GM12878 (cell line): Measurements from ENCODE around the gene ALDH3B2. TPM values are rescaled to one million over a fixed set of nuclear protein-coding genes. Genes with fewer than 3 reads are reported as not detected.

Experiments
- ATAC-seq: fragments of 200-7000 bp; cut with Tn5 transposase; 3 replicates; pipeline ENCODE4 v1.9.1; 2020; ENCODE audit warnings: mild to moderate bottlenecking, moderate library complexity
- BruUV-seq: library from RNA; stranded (reverse); fragments of 400-500 nt; replicated peaks from 2 replicates; lab custom pipeline; 2021; lab: Mats Ljungman, UMichigan
- CTCF ChIA-PET: fragments of 300-600 bp; sonication (Branson Sonifier 250); formaldehyde crosslinking; extraction: SDS; loops from one replicate; lab custom pipeline; 2021; ENCODE audit warnings: inconsistent platforms; lab: Yijun Ruan, JAX
- POLR2A ChIA-PET: fragments of 350-600 bp; formaldehyde crosslinking; extraction: SDS; loops from one replicate; lab custom pipeline; 2021; ENCODE audit warnings: inconsistent platforms; lab: Charles Lee
- RAD21 ChIA-PET: fragments of 300-600 bp; sonication (Branson Sonifier 250); formaldehyde crosslinking; loops from one replicate; lab custom pipeline; 2023; ENCODE audit warnings: antibody characterized with exemption; ENCODE audit not compliant: unreplicated experiment; lab: Charles Lee
- SMC1A ChIA-PET: fragments of 300-600 bp; sonication (Branson Sonifier 250); formaldehyde crosslinking; loops from one replicate; lab custom pipeline; 2023; ENCODE audit not compliant: unreplicated experiment, uncharacterized antibody; lab: Charles Lee
- DNase-seq: peaks from one replicate; pipeline ENCODE4 v3.0.0-alpha.2; 2011; ENCODE audit warnings: low read depth, low spot score
- FAIRE-seq: peaks from 3 replicates; lab custom pipeline; 2011; peaks lifted over from hg19 to GRCh38; lab: Jason Lieb, UNC
- H2AFZ ChIP-seq: 2 replicates; pipeline ENCODE4 v1.6.0; 2011; ENCODE audit warnings: low read depth, low read length, control low read depth; ENCODE audit not compliant: control insufficient read depth
- H3K27ac ChIP-seq: 2 replicates; pipeline ENCODE4 v1.5.1; 2011; ENCODE audit warnings: control low read depth; ENCODE audit not compliant: control insufficient read depth, insufficient read depth
- H3K27me3 ChIP-seq, 2 experiments: replicated peaks in 1 of 2; 2 replicates each; pipeline versions ENCODE4 v1.6.0 to v1.6.1; 2011; ENCODE audit warnings: low read length in 1 of 2; ENCODE audit not compliant: control insufficient read depth in 2 of 2, insufficient read depth in 2 of 2
- H3K36me3 ChIP-seq, 2 experiments: 2 replicates each; pipeline ENCODE4 v1.5.1; 2011; ENCODE audit warnings: low read length in 1 of 2; ENCODE audit not compliant: control insufficient read depth in 2 of 2, insufficient read depth in 2 of 2
- H3K4me1 ChIP-seq: 2 replicates; pipeline ENCODE4 v1.6.1; 2011; ENCODE audit warnings: mild to moderate bottlenecking, low read length, moderate library complexity, mixed read lengths; ENCODE audit not compliant: control insufficient read depth, insufficient read depth
- H3K4me2 ChIP-seq: 2 replicates; pipeline ENCODE4 v1.6.0; 2011; ENCODE audit warnings: control low read depth; ENCODE audit not compliant: control insufficient read depth, insufficient read depth
- H3K4me3 ChIP-seq: fragments of 200-600 bp; sonication (generic); 2 replicates; pipeline ENCODE4 v1.5.1; 2016
- H3K79me2 ChIP-seq: 2 replicates; pipeline ENCODE4 v1.6.0; 2011; ENCODE audit warnings: low read length; ENCODE audit not compliant: control insufficient read depth, insufficient read depth
- H3K9ac ChIP-seq: 2 replicates; pipeline ENCODE4 v1.8.0; 2011; ENCODE audit warnings: low read length, control low read depth, mixed read lengths; ENCODE audit not compliant: control insufficient read depth, insufficient read depth
- H3K9me3 ChIP-seq: replicated peaks from 3 replicates; pipeline ENCODE4 v1.5.1; 2011; ENCODE audit warnings: mild to moderate bottlenecking, low read length; ENCODE audit not compliant: control insufficient read depth, insufficient read depth
- H4K20me1 ChIP-seq: 2 replicates; pipeline ENCODE4 v1.6.0; 2011; ENCODE audit not compliant: control insufficient read depth, insufficient read depth
- CBX3 ChIP-seq: fragments of 200-600 bp; sonication (generic); IDR thresholded peaks from 2 replicates; pipeline ENCODE4 v1.6.1; 2016; ENCODE audit warnings: low read depth, borderline replicate concordance
- EP300 ChIP-seq, 2 experiments: fragments of 150-350 bp in 1 of 2; IDR thresholded peaks; 2 replicates each; pipeline ENCODE4 v1.6.1; 2011 to 2012; ENCODE audit warnings: low read depth in 2 of 2, low read length in 2 of 2, borderline replicate concordance in 1 of 2, improper control_type of control experiment in 1 of 2, inconsistent platforms in 1 of 2; ENCODE audit not compliant: control insufficient read depth in 1 of 2
- HDAC2 ChIP-seq: fragments of 200-600 bp; sonication (generic); IDR thresholded peaks from 2 replicates; pipeline ENCODE4 v1.6.1; 2017
- JUND ChIP-seq: IDR thresholded peaks from 2 replicates; pipeline ENCODE4 v1.6.1; 2012; ENCODE audit warnings: low read depth, mild to moderate bottlenecking, low read length, improper control_type of control experiment, moderate library complexity
- MEF2A ChIP-seq: IDR thresholded peaks from 2 replicates; pipeline ENCODE4 v1.6.1; 2011; ENCODE audit warnings: low read depth, mild to moderate bottlenecking, low read length, moderate library complexity; ENCODE audit not compliant: insufficient read depth
- MXI1 ChIP-seq: fragments of 150-350 bp; IDR thresholded peaks from 2 replicates; pipeline ENCODE4 v1.6.1; 2011; ENCODE audit warnings: low read depth, mild to moderate bottlenecking, inconsistent platforms, low read length, improper control_type of control experiment
- SIN3A ChIP-seq: IDR thresholded peaks from 2 replicates; pipeline ENCODE4 v1.6.1; 2012; ENCODE audit warnings: low read depth, low read length, improper control_type of control experiment
- SMAD5 ChIP-seq: IDR thresholded peaks from 2 replicates; pipeline ENCODE4 v1.6.1; 2016; ENCODE audit warnings: antibody characterized with exemption, low read depth
- STAT3 ChIP-seq: IDR thresholded peaks from 2 replicates; pipeline ENCODE4 v1.6.1; 2011; ENCODE audit warnings: low read depth, low read length, improper control_type of control experiment
- TAF1 ChIP-seq: IDR thresholded peaks from 2 replicates; pipeline ENCODE4 v1.6.1; 2011; ENCODE audit warnings: mild to moderate bottlenecking, low read depth, low read length, borderline replicate concordance
- ZZZ3 ChIP-seq: IDR thresholded peaks from 2 replicates; pipeline ENCODE4 v1.6.1; 2011; ENCODE audit warnings: low read depth; ENCODE audit not compliant: control insufficient read depth, insufficient read length
- WGBS: methylation state at CpG from one replicate; pipeline ENCODE4 v1.1.6; 2016; ENCODE audit warnings: low lambda C conversion rate; ENCODE audit not compliant: insufficient replicate concordance, insufficient coverage; ENCODE audit errors: missing lambda C conversion rate; 5-methylcytosine and 5-hydroxymethylcytosine counted together
- in situ Hi-C: fragments of 300-500 bp; cut with MboI; formaldehyde crosslinking; loops from 9 replicates; pipeline ENCODE4 v1.14.3; 2018; ENCODE audit warnings: mixed read lengths
- intact Hi-C: fragments of 100-400 bp; cut with micrococcal nuclease; formaldehyde crosslinking; loops from one replicate; pipeline ENCODE4 v1.14.2; 2022; ENCODE audit not compliant: unreplicated experiment
- polyA plus RNA-seq, 11 experiments: library from polyadenylated mRNA; depleted of rRNA in 4 of 11; unstranded in 6 of 11; stranded (reverse) in 5 of 11; fragments of >200 nt; fragmentation: Nextera tagmentation in 4 of 11; fragmentation: Illumina TruSeq in 1 of 11; extraction: Ambion mirVana in 4 of 11; extraction: Trizol in 1 of 11; gene quantifications; 1 replicate in 1 of 11; 2 replicates in 10 of 11; pipeline versions ENCODE4 v1.2.1 to v1.2.3, GENCODE V29; 2011 to 2016; ENCODE audit warnings: inconsistent platforms in 2 of 11, missing spikeins in 2 of 11, low read depth in 1 of 11
- total RNA-seq, 4 experiments: library from RNA; depleted of rRNA in 3 of 4; stranded (reverse); fragments of >200 nt in 3 of 4; fragmentation: Illumina TruSeq in 1 of 4; extraction: Trizol in 1 of 4; gene quantifications; 2 replicates each; pipeline versions ENCODE4 v1.2.1 to v1.2.3, GENCODE V29; 2013 to 2021
- TF ChIP-seq, protein P1 (sequence below): fragments of 450-650 bp; formaldehyde crosslinking; IDR thresholded peaks from 2 replicates; pipeline ENCODE4 v1.4.0; 2020; ENCODE audit warnings: mild to moderate bottlenecking, moderate library complexity
- TF ChIP-seq, protein P2 (sequence below): fragments of 450-650 bp; IDR thresholded peaks from 2 replicates; pipeline ENCODE4 v1.6.1; 2017; ENCODE audit warnings: mild to moderate bottlenecking, moderate library complexity

The ALDH3B2 gene
- total and polyA plus RNA-seq, 10 of the 15 experiments (the other 5 are each of a cell fraction or from before 2014, with no cell fraction given) = 0.09 to 0.17 TPM; not detected in 8

DNA sequence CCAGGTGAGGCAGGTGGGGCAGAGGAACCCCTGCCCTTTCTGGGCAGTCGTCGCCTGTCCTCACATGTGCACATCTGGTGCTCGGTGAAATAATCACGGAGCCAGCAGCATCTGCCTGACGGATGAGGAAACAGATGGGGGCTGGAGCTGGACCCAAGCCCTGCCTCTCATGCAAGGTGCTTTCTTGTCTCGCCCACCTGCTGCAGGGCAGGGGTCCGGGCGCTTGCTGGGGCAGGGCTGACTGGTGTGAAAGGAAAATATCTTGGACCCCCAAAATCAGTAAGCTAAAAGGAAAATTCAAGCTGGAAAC is 3.3 kb downstream of the ALDH3B2 start (continued):
- TF ChIP-seq, protein P1, sequence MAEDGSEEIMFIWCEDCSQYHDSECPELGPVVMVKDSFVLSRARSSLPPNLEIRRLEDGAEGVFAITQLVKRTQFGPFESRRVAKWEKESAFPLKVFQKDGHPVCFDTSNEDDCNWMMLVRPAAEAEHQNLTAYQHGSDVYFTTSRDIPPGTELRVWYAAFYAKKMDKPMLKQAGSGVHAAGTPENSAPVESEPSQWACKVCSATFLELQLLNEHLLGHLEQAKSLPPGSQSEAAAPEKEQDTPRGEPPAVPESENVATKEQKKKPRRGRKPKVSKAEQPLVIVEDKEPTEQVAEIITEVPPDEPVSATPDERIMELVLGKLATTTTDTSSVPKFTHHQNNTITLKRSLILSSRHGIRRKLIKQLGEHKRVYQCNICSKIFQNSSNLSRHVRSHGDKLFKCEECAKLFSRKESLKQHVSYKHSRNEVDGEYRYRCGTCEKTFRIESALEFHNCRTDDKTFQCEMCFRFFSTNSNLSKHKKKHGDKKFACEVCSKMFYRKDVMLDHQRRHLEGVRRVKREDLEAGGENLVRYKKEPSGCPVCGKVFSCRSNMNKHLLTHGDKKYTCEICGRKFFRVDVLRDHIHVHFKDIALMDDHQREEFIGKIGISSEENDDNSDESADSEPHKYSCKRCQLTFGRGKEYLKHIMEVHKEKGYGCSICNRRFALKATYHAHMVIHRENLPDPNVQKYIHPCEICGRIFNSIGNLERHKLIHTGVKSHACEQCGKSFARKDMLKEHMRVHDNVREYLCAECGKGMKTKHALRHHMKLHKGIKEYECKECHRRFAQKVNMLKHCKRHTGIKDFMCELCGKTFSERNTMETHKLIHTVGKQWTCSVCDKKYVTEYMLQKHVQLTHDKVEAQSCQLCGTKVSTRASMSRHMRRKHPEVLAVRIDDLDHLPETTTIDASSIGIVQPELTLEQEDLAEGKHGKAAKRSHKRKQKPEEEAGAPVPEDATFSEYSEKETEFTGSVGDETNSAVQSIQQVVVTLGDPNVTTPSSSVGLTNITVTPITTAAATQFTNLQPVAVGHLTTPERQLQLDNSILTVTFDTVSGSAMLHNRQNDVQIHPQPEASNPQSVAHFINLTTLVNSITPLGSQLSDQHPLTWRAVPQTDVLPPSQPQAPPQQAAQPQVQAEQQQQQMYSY = no peak
- no peak for TF ChIP-seq CBX3

DNA sequence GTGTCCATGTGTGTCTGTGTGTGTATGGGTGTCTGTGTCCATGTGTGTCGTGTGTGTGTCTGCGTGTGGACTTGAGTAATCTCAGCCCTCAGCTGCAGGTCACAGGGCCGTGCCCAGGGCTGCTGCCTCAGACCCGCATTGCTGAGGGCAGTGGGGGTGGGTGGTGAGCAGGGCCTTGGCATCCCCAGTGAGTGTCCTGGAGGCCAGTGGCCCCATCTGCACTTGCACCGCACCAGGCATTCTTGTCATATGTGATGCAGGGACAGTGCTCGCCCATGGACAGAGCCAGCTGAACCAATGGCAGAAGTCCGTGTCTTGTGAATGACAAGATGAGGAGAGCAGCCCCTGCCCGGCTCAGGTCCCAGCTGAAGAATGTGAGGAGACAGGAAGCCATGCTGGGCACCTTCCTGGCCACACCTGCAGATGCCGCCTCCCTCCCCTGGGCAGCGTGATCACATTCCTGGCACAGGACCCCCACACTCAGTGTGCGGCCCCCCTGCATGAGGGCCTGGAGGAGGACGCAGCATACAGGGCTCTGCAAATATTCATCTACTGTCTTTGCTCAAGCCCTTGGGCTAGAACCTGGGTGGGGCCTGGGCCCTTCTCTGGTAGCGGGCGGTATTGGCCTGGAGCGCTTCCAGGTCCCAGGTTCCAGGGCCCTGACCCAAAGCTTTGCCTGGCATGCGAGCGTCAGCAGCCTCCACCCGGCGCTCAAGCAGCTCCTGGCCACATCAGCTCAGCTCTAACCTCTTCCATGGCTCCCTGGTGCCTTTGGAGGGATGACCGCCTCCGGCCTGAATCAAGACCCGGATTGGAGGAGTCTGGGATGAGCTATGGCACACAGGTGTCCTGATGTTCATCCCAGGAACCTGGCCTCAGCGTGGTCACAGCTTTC is 3.9 kb downstream of the ALDH3B2 start:
- DNase-seq = no peak
- H3K9ac ChIP-seq = no peak overlapping the region
- no peak overlapping the region for H2AFZ ChIP-seq
- BruUV-seq = no TSS peak
- in situ Hi-C loops = no loop called here
- H3K9me3 ChIP-seq = no peaks in the 10 kb centered on the region; the same call in 2 of the 3 replicates
- H3K27ac ChIP-seq = no peak overlapping the region
- peaks cover 9% of the 10 kb centered on the region; the same call in 1 of the 2 replicates for H3K4me1 ChIP-seq
- ChIA-PET RAD21 (no interaction called here), POLR2A (no interaction called here), SMC1A (no interaction called here), CTCF (interaction anchor here (0.6 kb wide), 1 partner anchor 90 kb away, joined by 3 read pairs; no protein-coding TSS in a partner anchor)
- no peaks in the 10 kb centered on the region for H3K79me2 ChIP-seq
- 59% methylated on average over 23 of the region's 23 CpGs for WGBS
- no peak overlapping the region for H3K4me2 ChIP-seq
- no peak for FAIRE-seq
- H3K36me3 ChIP-seq = no peaks in the 10 kb centered on the region
- intact Hi-C loops = no loop called here
- no peaks in the 10 kb centered on the region for H4K20me1 ChIP-seq
- no peak for TF ChIP-seq STAT3
- TF ChIP-seq HDAC2 = no peak
- TF ChIP-seq, protein P2, sequence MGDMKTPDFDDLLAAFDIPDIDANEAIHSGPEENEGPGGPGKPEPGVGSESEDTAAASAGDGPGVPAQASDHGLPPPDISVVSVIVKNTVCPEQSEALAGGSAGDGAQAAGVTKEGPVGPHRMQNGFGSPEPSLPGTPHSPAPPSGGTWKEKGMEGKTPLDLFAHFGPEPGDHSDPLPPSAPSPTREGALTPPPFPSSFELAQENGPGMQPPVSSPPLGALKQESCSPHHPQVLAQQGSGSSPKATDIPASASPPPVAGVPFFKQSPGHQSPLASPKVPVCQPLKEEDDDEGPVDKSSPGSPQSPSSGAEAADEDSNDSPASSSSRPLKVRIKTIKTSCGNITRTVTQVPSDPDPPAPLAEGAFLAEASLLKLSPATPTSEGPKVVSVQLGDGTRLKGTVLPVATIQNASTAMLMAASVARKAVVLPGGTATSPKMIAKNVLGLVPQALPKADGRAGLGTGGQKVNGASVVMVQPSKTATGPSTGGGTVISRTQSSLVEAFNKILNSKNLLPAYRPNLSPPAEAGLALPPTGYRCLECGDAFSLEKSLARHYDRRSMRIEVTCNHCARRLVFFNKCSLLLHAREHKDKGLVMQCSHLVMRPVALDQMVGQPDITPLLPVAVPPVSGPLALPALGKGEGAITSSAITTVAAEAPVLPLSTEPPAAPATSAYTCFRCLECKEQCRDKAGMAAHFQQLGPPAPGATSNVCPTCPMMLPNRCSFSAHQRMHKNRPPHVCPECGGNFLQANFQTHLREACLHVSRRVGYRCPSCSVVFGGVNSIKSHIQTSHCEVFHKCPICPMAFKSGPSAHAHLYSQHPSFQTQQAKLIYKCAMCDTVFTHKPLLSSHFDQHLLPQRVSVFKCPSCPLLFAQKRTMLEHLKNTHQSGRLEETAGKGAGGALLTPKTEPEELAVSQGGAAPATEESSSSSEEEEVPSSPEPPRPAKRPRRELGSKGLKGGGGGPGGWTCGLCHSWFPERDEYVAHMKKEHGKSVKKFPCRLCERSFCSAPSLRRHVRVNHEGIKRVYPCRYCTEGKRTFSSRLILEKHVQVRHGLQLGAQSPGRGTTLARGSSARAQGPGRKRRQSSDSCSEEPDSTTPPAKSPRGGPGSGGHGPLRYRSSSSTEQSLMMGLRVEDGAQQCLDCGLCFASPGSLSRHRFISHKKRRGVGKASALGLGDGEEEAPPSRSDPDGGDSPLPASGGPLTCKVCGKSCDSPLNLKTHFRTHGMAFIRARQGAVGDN = no peak
- no peak for TF ChIP-seq ZZZ3
- TF ChIP-seq SMAD5 = no peak
- no peak for TF ChIP-seq TAF1
- TF ChIP-seq MXI1 = no peak
- TF ChIP-seq JUND = no peak
- TF ChIP-seq MEF2A = no peak
- no peak for TF ChIP-seq EP300 (IDR thresholded peaks at IDR 0.05; ENCODE audit: borderline replicate concordance in 1 of 2, control insufficient read depth in 1 of 2, low read depth in 2 of 2, low read length in 2 of 2)
- no peak for TF ChIP-seq SIN3A
- no peak for ATAC-seq
- H3K4me3 ChIP-seq = no peak overlapping the region
- peaks cover 0 to 6% of the 10 kb centered on the region in 2 experiments; a peak in 2 of 4 replicates for H3K27me3 ChIP-seq
